Measurements from ENCODE around the gene ZNF445.
"Not testable (repeated sequence)": the region's sequence is repeated elsewhere in the genome, so short reads cannot be mapped to it uniquely, and the experiment has no call there.

Gene ZNF445

DNA sequence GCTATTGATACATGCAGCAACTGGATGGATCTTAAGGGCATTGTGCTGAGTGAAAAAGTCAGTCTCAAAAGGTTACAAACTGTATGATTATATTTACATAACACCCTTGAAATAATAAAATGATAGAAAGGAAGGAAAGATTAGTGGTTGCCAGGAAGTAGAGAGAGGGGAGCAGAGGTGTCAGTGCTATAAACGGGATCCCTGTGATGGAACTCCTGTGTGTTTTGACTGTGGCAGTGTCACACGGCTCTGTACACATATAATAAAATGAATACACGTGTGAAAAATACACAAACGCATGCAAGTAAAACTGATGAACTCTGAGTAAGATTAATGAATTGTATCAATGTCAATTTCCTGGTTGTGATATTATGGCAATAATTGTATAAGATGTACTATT, 78.6 kb downstream of the ZNF445 start:
- no peak for DNase-seq (ENCODE audit: low spot score)

DNA sequence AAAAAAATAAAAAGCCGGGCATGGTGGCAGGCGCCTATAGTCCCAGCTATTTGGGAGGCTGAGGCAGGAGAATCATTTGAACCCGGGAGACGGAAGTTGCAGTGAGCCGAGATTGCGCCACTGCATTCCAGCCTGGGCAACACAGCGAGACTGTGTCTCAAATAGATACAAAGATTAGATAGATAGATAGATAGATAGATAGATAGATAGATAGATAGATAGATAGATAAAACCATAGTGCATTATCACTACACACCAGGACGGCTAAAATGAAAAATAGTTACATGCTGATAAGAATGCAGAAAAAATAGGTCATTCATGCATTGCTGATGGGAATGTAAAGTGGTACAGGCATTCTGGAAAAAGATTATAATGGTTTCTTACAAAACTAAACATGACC, 79.2 kb downstream of the ZNF445 start:
- not testable (repeated sequence) for DNase-seq (ENCODE audit: low spot score)

DNA sequence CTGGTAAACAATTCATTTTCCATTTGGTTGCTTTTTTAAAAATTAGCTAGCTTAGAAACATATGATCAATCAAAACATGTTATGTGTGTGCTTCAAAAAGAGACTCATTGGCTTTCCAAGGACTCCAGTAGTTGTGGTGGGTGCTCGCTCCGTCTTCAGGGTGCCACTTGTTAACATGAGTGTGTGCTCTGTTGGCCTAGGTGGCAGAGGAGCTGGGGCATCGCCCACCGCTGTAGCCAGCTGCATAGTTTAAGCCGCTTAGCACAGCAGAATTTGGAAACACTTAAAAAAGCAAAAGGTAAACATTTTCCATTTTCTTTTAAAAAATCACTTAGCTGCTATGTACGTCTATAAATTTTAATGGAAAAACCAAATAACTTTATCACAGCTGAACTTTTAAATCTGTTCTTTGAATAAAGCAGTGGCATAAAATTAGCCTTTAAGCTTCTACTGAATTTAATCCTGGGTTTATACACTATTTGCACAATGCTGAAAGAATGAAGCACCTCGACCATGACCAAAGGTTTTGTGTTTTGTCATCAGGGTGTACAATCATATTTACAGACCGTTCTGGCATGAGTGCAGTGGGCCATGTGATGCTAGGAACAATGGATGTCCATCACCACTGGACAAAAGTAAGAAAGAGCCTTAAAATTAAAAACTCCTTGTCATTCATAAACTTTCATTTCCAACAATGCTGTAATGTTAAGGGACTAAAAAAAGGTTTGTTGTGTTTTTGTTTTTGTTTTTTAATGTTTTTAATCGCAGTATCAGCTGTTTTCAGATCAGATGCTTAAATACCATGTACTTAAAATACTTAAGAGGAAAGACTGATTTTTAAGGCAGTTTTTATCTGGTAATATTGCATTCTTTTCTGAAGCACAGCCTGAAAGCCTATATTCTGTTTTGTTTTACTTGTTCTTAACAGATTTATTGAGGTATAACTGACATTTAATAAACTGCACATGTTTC, 81.0 kb downstream of the ZNF445 start:
- DNase-seq (ENCODE audit: low spot score) = no peak

DNA sequence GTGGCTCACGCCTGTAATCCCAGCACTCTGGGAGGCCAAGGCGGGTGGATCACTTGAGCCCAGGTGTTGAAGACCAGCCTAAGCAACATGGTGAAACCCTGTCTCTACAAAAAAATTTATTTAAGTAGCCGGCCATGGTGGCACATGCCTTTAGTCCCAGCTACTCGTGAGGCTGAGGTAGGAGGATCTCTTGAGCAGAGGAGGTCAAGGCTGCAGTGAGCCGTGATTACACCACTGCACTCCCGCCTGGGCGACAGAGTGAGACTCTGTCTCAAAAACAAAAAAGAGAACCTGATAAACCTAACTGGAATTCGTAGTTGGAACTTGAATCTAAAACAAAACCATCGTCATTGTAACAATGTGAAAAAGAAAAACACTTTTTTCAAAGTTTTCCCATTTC, 81.8 kb downstream of the ZNF445 start:
- DNase-seq (ENCODE audit: low spot score) = no peak

DNA sequence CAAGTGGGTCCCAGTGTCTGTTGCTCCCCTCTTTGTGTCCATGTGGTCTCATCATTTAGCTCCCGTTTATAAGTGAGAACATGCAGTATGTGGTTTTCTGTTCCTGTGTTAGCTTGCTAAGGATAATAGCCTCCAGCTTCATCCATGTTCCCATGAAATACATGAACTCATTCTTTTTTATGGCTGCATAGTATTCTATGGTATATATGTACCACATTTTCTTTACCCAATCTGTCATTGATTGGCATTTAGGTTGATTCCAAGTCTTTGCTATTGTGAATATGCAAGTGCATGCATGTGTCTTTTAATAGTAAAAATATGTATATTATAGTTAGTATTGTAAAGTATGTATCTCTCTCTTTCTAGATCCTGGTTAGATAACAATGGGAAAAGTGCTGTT, 85.0 kb downstream of the ZNF445 start:
- DNase-seq (ENCODE audit: low spot score) = no peak

DNA sequence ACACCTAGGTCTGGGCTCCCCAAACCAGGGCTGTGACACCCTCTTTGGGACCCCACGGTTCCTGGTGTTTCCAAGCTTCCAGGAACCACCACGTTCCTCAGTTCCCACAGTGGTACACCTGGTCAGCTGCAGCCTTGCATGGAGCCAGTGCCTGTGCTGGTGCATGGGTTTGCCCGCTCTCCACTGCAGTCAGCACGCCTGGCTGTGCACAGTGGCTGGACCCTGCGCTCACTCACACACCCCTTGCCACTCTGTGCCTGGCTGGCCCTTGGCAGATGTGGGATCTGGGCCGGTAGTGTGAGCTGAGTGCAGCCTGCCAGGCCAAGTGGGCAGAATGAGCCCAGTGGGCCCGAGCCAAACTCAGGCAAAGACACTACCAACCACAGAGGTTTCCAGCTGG, 90.1 kb downstream of the ZNF445 start:
- DNase-seq (ENCODE audit: low spot score) = no peak

Measured in hepatic stellate cell (primary cell).